Measurements from ENCODE around the gene VAV1.
"Not testable (repeated sequence)": the region's sequence is repeated elsewhere in the genome, so short reads cannot be mapped to it uniquely, and the experiment has no call there.

Gene VAV1

GRCh38 chr19:6797646-6798045 lies 25.1 kb downstream of the VAV1 start:
- Histone ChIP-seq H3K79me2 (ENCODE audit: low read length) (peaks cover 77% of the 10 kb centered on the region), H3K4me3 (ENCODE audit: low read length) (no peak overlapping the region), H3K36me3 (replicated peaks; ENCODE audit: insufficient read depth, low read length) (peaks cover 11% of the 10 kb centered on the region), H2AFZ (ENCODE audit: low read length) (no peak overlapping the region), H3K27me3 (replicated peaks; ENCODE audit: insufficient read depth, low read length) (no peaks in the 10 kb centered on the region), H3K4me1 (ENCODE audit: low read length) (peaks cover 21% of the 10 kb centered on the region), H3K9me3 (replicated peaks; ENCODE audit: insufficient read depth, low read length) (no peaks in the 10 kb centered on the region), H3F3A (ENCODE audit: insufficient read depth, low read length) (peaks cover 30% of the 10 kb centered on the region), H3K27ac (ENCODE audit: low read length) (no peak overlapping the region), H3K4me2 (ENCODE audit: low read depth, low read length) (no peak overlapping the region), H3K9me2 (replicated peaks; ENCODE audit: insufficient read depth, low read length) (no peaks in the 10 kb centered on the region), H3K9ac (ENCODE audit: low read length) (no peak overlapping the region), H4K20me1 (ENCODE audit: insufficient read depth, low read length) (no peaks in the 10 kb centered on the region)
- no peak for TF ChIP-seq EZH2phosphoT487 (IDR thresholded peaks at IDR 0.05; ENCODE audit: low read length)
- TF ChIP-seq CTCF (IDR thresholded peaks at IDR 0.05; ENCODE audit: low read length): no peak
- TF ChIP-seq EZH2 (optimal IDR thresholded peaks at IDR 0.05; ENCODE audit: low read depth, low read length): no peak
- DNase-seq: no peak

GRCh38 chr19:6800160-6800790 lies 27.8 kb downstream of the VAV1 start:
- not testable (repeated sequence) for H3K9me2 ChIP-seq (replicated peaks; ENCODE audit: insufficient read depth, low read length); H2AFZ ChIP-seq (ENCODE audit: low read length); H3K27me3 ChIP-seq (replicated peaks; ENCODE audit: insufficient read depth, low read length); H3K9me3 ChIP-seq (replicated peaks; ENCODE audit: insufficient read depth, low read length); H4K20me1 ChIP-seq (ENCODE audit: insufficient read depth, low read length); H3K36me3 ChIP-seq (replicated peaks; ENCODE audit: insufficient read depth, low read length)
- peaks cover 78% of the 10 kb centered on the region for H3K79me2 ChIP-seq (ENCODE audit: low read length)
- H3K4me1 ChIP-seq (ENCODE audit: low read length): peaks cover 34% of the 10 kb centered on the region
- peak overlapping the region; percentile 86 for H3K27ac ChIP-seq (ENCODE audit: low read length)
- H3K4me2 ChIP-seq (ENCODE audit: low read depth, low read length): peak overlapping the region; percentile 79
- H3F3A ChIP-seq (ENCODE audit: insufficient read depth, low read length): peaks cover 42% of the 10 kb centered on the region
- H3K9ac ChIP-seq (ENCODE audit: low read length): peak overlapping the region; percentile 57
- H3K4me3 ChIP-seq (ENCODE audit: low read length): peak overlapping the region; percentile 72
- peak; percentile 59 for DNase-seq

GRCh38 chr19:6800991-6801484 lies 28.5 kb downstream of the VAV1 start:
- Histone ChIP-seq H3K79me2 (ENCODE audit: low read length) (peaks cover 77% of the 10 kb centered on the region), H3F3A (ENCODE audit: insufficient read depth, low read length) (peaks cover 42% of the 10 kb centered on the region), H3K27me3 (replicated peaks; ENCODE audit: insufficient read depth, low read length) (no peaks in the 10 kb centered on the region), H3K4me1 (ENCODE audit: low read length) (peaks cover 34% of the 10 kb centered on the region), H3K9ac (ENCODE audit: low read length) (peak overlapping the region; percentile 57), H3K36me3 (replicated peaks; ENCODE audit: insufficient read depth, low read length) (no peaks in the 10 kb centered on the region), H2AFZ (ENCODE audit: low read length) (no peak overlapping the region; the same call in 1 of the 2 replicates), H4K20me1 (ENCODE audit: insufficient read depth, low read length) (no peaks in the 10 kb centered on the region), H3K4me2 (ENCODE audit: low read depth, low read length) (peak overlapping the region; percentile 79), H3K9me2 (replicated peaks; ENCODE audit: insufficient read depth, low read length) (no peaks in the 10 kb centered on the region), H3K27ac (ENCODE audit: low read length) (peak overlapping the region; percentile 86), H3K4me3 (ENCODE audit: low read length) (peak overlapping the region; percentile 72), H3K9me3 (replicated peaks; ENCODE audit: insufficient read depth, low read length) (no peaks in the 10 kb centered on the region)
- peak; percentile 53 for DNase-seq
- TF ChIP-seq EZH2 (optimal IDR thresholded peaks at IDR 0.05; ENCODE audit: low read depth, low read length): no peak
- no peak for TF ChIP-seq EZH2phosphoT487 (IDR thresholded peaks at IDR 0.05; ENCODE audit: low read length)

- peak overlapping the region; percentile 86 for H3K27ac ChIP-seq (ENCODE audit: low read length)
- no peaks in the 10 kb centered on the region for H3K27me3 ChIP-seq (replicated peaks; ENCODE audit: insufficient read depth, low read length)
- H3K9ac ChIP-seq (ENCODE audit: low read length): peak overlapping the region; percentile 57
- H3K36me3 ChIP-seq (replicated peaks; ENCODE audit: insufficient read depth, low read length): no peaks in the 10 kb centered on the region
- no peaks in the 10 kb centered on the region for H3K9me2 ChIP-seq (replicated peaks; ENCODE audit: insufficient read depth, low read length)
- TF ChIP-seq EZH2 (optimal IDR thresholded peaks at IDR 0.05; ENCODE audit: low read depth, low read length): no peak
- no peak for TF ChIP-seq EZH2phosphoT487 (IDR thresholded peaks at IDR 0.05; ENCODE audit: low read length)
- no peak for TF ChIP-seq CTCF (IDR thresholded peaks at IDR 0.05; ENCODE audit: low read length)
- H3K4me3 ChIP-seq (ENCODE audit: low read length): peak overlapping the region; percentile 72
- peak overlapping the region; percentile 79 for H3K4me2 ChIP-seq (ENCODE audit: low read depth, low read length)
- no peaks in the 10 kb centered on the region for H3K9me3 ChIP-seq (replicated peaks; ENCODE audit: insufficient read depth, low read length)
- H3K79me2 ChIP-seq (ENCODE audit: low read length): peaks cover 77% of the 10 kb centered on the region
- peak overlapping the region; percentile 54 for H2AFZ ChIP-seq (ENCODE audit: low read length)
- H3F3A ChIP-seq (ENCODE audit: insufficient read depth, low read length): peaks cover 42% of the 10 kb centered on the region
- DNase-seq: peak; percentile 94
- peaks cover 34% of the 10 kb centered on the region for H3K4me1 ChIP-seq (ENCODE audit: low read length)
- no peaks in the 10 kb centered on the region for H4K20me1 ChIP-seq (ENCODE audit: insufficient read depth, low read length)
Observed at GRCh38 chr19:6801485-6802086, 29.1 kb downstream of the VAV1 start.

All from MM.1S (cell line).